T-helper 1 cell treated with Interleukin-12 subunit alpha and Interleukin-12 subunit beta and Interleukin-4 antibody, amounts not matched to agents 30 ng/mL and 1 ng/mL, for 36 hours (primary cell): ENCODE data around the gene BANF2. TPM values are rescaled to one million over a fixed set of nuclear protein-coding genes. Genes with fewer than 3 reads are reported as not detected.

Source experiments
- intact Hi-C: fragments of 100-400 bp; cut with micrococcal nuclease; formaldehyde crosslinking; loops from one replicate; pipeline ENCODE4 v1.15.1; 2024
- total RNA-seq: library from RNA; stranded (reverse); gene quantifications from 2 replicates; pipeline ENCODE4 v1.2.3, GENCODE V29; 2022

The BANF2 gene
- total RNA-seq, 1 donor from 2014 or later: not detected

DNA sequence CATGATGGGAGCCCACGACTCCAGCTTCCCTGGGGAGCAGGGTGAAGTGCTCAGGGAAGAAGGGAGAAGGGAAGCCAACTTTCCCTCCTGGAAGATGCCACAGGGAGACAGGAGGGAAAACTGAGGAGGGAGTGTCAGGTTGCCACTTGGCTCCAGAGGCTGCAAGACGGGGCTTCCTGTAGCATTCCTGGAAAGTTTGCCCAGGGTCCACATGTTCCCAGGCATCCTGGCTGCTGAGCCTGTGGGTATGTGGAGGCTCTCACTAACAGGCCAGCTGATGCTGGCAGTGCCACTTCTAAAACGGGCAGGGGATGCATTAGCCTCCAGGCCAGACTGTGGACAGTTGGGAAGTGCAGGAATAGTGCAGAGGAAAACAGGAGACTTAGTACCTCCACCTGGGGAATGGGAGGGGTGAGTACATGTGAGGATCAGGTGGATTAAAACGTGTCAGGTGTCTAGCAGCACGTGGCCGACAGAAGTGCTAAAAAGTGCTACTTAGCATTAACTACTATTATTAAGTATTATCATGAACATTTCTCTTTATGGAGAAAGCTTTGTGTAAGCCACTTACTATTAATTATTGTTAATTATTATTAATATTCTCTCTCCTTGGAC is 33.2 kb downstream of the BANF2 start:
- intact Hi-C loops: no loop called here

DNA sequence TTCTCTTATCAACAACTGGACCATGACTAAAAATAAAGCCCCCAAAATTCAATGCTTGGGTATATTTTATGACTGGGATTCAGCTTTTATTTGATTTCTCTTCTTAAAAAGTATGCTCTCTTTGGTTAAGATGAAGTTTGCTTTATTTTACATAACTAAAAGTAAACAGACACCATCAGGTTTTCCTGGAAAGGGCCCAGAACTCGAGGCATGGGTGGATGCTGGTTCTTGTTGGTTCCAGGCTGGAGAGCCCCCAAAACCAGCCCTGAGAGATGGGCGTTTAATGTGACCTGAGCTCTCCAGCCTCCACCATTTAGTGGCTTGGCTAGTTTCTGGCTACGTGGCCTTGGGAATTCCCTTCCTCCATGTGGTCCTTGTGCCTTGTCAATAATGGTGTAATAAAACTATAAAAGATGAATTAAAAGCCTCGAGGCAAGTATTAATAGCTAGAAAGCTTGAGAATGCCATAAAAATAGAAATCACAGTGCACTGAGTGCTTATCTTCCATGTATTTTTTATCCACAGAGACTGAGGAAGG is 34.1 kb downstream of the BANF2 start:
- intact Hi-C loops: no loop called here

DNA sequence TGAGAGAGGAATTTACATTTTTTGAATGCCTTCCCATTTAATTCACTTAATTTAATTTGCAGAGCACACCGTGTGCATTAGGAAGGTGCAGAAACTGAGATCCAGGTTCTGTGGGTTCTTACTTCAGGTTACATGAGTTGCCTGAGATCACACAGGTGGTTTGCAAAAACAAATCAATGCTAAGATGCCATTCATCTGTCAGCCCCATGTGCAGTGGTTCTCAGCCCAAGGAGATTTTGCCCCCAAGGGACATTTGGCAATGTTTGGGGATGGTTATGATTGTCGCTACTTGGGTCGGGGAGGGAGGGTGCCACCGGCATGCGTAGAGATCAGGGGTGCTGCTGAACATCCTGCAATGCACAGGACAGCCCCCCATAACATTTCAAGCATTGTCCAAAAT is 34.6 kb downstream of the BANF2 start:
- intact Hi-C loops: no loop called here

DNA sequence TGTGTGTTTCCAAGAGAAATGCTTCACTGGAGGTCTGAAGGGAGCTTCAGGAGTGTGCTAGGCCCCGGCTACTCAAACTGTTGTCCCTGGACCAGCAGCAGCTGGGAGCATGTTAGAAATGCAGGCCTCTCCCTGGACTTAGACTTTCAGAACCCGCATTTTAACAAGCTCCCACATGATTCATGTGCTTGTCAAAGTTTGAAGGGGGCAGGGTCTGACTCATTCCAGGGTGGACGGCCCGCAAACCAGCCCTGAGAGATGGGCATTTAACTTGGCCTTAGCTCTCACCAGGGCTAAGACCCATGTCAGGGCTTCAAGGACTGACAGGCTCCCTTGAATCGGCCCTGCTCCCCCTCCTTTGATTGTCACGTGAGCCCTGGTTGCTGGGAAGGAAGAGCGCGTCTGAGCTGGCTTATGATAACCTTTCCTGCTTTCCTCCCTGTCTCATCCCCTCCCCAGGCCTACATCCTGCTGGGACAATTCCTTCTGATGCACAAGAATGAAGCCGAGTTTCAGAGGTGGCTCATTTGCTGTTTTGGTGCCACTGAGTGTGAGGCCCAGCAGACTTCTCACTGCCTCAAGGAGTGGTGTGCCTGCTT is 35.5 kb downstream of the BANF2 start:
- intact Hi-C loops: no loop called here

DNA sequence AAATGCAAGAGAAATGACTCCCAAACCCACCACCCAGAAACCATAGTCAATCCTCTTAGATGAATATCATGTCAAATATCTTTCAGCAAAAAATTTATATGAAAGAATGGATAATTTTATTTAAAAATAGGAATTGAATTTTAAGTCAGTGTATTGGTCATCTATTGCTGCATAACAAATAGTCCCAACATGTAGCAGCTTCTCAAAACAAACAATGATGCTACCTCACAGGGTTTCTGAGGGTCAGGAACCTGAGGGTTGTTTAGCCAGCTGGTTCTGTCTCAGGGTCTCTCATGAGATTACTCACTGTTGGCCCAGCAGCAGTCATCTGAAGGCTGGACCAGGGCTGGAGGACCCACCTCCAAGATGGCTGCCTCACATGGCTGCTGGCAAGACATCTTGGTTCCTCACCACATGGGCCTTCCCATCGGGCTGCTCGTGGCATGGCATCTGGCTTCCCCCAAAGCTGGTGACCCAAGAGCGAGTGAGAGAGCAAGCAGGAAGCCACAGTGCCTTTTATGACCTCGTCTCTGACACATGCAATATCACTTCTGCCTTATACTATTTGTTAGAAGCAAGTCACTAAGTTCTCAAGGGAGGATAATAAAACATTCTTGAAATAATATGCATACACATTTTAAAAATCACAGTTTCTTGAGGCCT is 36.3 kb downstream of the BANF2 start:
- intact Hi-C loops: no loop called here

DNA sequence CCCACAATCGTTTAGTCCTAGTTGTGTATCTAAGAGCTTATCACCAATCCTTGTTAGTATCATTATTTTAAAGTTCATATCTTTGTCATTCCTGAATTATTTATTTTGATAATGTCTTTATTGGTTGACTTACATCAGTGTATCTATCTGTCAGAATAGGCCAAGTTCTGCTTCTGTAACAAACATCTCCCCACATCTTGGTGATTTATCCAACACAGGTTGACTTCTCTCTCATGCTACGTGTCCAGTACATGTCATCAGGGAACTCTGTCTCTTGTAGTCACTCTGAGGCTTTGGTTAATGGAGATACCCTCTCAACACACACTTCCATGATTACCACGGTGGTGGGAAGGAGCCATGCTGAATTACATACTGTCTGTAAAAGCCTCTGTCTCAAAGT is 38.4 kb downstream of the BANF2 start:
- intact Hi-C loops: no loop called here

DNA sequence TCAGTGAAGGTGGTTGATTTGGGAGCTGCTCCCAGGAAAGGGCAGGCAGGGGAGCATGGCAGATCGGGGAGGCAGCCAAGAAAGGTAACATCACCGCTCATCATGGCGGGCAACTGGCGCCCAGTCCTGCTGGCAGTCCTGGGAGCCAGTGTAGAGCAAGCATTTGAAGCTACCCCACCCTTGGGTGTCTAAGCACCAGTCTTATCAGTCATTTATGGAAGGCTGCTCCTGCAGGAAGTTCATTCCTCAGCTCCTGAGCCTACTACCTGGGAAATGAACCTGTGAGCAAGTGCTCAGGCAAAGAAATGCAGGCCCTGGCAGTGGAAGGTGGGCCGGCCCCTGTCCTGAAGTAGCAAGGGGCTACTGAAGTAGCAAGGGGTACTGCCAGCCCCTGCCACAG is 41.5 kb downstream of the BANF2 start:
- intact Hi-C loops: no loop called here

DNA sequence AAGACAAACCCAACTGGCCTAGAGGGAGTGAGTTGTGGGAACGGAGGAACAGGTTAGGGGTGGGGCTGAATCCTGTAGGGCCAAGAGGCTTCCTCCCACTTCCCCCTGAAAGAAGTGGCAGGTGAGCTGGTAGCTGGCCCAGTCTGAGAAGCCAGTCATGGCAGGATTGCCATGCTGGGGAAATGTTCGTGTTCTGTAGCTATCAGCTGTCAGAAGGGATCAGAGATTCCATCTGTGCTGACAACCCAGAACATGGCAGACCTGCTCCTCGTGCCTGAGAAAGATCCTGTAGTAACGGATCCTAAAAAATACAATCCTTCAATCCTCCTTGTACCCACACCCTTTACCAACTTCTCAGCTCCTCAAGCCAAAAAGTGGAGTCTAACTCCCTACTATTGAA is 43.0 kb downstream of the BANF2 start:
- intact Hi-C loops: no loop called here

DNA sequence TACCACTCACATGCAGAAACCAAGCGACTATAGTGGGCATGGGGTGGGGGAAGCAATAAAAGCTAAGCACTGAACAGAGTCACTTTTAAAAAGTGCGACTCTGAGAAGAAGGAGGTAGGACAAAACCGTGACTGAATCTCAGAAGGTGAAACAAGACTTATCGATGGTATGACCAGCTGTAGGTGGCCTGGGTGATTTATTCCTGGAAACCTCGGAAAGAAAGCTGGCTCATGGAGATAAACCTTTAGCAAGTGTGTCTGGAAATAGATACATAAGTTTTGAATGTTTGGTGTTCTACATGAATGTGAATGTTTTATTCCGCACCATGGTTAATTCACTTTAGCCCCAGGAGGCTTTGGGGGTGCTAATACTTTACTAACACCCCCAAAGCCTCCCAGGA is 43.9 kb downstream of the BANF2 start:
- intact Hi-C loops: no loop called here

DNA sequence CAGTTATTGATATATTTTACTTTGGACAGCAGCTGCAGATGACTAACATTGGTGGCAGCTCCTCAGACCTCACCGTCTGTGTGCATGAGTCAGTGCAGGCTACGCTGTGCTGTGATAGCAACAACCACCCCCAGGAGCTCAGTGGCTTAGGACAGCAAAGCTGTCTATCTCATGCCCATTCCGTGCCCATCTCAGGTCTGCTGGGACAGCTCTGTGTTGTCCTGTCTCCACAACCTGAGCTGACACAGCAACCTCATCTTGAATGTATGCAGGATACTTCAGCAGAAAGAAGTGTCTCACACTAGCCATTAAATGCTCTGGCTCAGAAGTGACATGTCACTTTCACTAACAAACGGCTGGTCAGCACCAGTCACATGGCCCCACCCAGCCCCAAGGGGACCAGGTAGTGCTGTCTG is 47.7 kb downstream of the BANF2 start:
- intact Hi-C loops: no loop called here

DNA sequence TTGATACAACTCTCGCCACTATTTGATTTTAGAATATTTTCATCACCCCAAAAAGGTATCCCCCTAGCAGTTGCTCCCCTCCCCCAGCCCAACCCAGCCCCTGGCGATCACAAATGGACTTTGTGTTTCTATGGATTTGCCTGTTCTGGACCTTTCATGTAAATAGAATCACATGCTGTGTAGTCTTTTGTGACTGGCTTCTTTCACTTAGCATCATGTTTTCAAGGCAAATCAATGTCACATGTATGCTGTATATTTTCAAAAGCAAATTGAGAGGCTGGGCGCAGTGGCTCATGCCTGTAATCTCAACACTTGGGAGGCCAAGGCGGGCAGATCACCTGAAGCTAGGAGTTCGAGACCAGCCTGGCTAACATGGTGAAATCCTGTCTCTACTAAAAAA is 48.5 kb downstream of the BANF2 start:
- intact Hi-C loops: no loop called here

DNA sequence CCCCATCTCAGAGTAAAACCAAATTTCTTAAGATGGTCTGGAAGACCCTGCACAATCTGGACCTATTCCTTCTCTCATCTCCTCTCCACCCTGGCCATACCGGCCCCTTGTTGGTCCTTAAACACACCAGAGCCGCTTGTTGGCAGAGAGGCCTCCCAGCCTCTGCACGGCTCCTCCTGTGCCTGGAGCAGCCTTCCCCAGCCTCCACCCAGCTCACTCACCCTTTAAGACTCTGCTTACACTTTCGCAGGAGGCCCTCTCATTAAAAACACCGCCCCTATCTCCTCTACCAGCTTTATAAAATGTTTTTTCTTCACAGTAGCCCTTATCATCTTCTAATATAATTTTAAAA is 49.8 kb downstream of the BANF2 start:
- intact Hi-C loops: no loop called here

DNA sequence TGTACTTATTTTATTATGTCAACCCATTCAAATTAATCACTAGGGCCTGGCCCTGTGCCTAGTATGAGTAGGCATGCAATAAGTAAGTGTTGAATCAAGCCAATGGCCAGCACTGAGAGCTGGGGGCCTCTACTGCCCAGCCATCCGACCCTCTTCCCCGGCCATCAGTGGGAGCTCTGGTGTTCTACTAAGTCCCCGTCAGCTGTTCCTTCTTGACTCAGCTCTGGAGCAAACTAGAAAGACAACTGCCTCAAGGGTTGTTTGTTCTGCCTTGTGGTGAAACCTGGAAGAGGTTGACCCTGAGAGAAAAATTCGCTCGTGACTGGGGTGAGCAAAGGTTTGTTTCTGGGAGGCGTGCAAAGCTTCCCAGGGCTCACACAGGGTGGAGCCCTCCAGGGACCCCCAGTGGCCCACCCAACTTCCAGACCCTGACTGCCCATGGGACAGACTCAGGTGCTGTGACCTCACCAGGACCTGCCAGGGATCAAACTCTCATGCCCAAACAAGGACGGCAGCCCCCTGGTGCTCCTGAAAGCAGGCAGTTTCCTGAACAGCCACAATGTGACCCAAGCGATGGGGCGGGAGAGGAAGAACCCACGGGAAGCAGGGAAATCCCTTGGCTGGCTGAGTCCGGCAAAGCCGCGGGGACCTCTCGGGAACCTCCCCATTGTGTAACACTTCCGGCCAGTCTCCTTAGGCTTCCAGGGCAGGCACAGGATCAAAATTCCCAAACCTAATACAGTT is 50.4 kb downstream of the BANF2 start:
- intact Hi-C loops: no loop called here

DNA sequence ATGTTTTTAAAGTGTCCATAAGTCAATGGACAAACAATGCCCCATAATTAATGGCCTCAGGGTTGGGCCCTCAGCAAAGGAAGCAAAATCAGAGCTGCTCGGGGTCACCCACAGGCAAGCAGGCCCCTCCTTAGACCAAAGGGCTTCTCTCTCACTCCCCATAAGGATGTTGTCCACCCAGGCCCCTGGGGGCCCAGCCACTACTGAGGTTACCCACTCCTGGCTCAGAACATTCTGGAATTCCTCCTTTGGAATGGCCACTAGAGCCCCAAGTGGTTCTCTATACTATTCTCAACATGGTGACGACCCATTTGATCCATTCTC is 50.9 kb downstream of the BANF2 start:
- intact Hi-C loops: no loop called here

DNA sequence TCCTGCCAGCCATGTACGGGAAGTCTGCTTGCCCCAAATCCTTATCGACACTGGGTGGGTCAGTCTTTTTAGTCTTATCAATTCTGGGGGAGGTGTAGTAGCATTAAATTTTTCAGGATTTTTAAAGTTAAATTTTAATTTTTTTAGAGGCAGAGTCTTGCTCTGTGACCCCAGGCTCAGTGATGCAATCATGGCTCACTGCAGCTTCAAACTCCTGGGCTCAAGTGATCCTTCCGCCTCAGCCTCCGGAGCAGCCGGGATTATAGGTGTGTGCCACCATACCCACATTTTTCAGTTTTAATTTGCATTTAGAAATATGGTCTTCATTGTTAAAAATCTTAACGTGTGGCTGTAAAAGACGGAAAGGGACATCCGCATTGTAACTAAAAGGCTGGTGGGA is 51.9 kb downstream of the BANF2 start:
- intact Hi-C loops: no loop called here

DNA sequence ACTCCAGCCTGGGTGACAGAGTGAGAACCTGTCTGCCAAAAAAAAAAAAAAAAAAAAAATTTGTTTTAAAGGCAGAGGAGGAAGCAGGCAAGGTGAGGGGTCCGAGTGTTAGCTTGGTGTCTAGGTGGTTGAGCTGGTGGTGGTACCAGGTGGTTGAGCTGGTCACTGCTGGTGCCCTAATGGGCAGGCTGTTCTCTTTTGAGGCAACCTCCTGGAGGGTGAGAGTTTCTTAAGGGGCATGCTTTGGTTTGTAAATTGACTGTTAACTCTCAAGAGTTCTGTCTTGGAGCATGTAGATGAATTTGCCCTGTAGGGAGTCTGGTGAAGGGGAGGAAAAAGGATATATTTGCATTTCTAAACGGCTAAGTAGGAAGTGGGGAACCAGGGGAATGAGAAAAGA is 52.7 kb downstream of the BANF2 start:
- intact Hi-C loops: no loop called here

DNA sequence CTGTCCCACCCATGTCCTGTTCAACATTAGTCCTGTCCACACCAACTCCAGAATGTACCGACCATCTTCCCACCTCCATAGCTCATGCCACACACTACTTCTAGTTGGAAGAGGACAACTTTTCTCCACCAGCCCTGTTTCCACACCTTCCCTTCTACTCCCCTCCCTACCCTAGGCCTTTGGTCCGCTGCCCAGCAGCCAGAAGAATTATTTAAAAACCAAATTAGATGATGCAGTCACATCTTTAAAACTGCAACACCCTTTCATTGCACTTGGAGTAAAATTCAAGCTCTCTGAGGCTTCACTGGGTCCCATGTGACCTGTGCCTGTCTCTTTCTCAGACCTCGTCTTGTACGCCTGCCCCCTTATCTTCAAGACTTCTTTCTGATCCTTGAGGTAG is 53.8 kb downstream of the BANF2 start:
- intact Hi-C loops: no loop called here

DNA sequence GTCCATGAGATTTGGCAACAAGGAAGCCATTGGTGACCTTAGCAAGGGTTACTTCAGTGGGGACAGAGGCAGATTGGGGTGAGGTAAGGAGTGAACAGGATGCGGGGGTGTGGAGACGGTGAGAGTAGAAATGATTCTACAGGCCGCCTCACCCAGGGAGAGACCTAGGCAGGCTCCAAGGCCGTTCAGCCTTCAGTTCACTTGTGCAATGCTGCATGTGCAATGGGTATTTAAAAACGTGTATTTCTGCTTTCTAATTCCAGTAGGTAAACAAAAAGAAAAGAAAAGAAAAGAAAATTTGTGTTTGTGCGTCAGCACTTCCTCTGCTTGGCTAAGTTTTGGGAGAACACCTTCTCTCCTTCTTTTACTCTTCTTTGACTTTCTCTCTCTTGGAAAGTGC is 56.8 kb downstream of the BANF2 start:
- intact Hi-C loops: no loop called here

DNA sequence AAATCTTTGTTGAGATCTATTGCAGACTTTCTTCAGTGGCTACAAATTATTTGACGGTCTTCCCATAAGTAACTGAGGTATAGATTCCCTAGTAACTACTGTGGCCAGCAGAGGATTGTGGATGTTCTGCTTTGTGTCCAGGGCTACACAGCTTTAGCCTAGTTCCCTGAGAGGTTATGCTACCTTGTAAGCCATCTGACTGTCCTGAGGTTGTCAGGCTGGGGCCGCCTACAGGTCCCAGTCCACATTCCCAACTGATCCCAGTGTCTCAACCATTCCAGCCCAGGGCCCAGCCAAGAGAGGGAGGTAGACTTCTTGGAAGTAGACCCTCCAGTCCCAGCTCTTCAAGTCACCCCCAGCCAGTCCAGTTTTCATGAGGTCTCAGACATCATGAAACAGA is 57.7 kb downstream of the BANF2 start:
- intact Hi-C loops: no loop called here

DNA sequence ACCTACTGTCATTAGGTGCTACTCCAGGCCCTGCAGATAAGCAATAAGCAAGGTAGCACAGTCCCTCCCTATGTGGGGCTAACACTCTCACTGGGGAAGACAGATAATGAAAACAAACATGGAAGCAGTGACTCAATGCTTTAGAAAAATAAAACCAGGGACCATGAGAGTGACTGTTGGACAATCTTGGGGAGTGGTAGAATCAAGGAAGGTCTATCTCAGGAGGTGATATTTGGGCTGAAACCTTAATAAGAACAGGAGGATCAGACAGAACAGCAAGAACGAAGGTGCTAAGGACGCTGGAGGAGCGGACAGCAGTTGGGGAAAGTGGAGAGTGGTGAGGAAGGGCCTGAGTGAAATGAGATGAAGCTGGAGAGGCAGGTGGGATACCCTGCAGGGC is 58.2 kb downstream of the BANF2 start:
- intact Hi-C loops: no loop called here

DNA sequence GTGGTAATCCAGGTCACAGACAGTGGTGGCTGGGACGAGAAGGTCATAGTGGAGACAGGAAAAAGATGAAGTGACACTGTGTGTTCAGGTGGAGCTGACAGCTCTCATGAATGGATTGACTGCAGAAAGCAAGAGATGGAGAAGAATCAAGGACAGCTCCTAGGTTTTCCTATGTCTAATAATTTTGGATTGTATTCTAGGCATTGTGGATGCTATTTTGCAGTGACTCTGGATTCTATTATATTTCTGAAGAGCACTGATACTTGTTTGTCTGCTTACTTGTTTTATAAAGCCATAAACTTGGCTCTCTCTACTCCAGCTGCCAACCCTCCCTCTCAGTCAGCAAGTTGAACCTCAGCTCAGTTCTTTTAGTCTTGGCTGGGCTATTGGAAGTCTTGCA is 58.7 kb downstream of the BANF2 start:
- intact Hi-C loops: no loop called here

DNA sequence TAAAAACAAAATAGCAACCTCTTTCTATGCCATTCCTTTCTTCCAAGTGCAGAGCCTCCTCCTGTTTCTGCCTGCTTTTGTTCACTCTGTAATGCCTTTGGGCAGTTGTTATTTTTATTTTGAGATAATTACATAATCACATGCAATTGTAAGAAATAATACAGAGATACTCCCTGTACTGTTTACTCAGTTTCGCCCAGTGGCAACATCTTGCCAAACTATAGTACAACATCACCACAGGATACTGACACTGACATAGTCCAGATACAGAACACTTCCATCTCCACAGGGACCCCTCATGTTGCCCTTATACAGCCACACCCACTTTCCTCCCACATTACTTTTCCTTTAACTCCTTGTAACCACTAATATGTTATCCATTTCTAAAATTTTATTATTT is 59.7 kb downstream of the BANF2 start:
- intact Hi-C loops: no loop called here
